Activated CD4-positive, alpha-beta T cell treated with anti-CD3 and anti-CD28 coated beads, Interleukin-10, Interleukin-2, amounts not matched to agents 100 ng/mL and 50 ng/mL, durations not matched to agents 16 hours and 8 hours (primary cell): Measurements from ENCODE around the gene CAMK1G.

Experiments
- DNase-seq: peaks from one replicate; pipeline ENCODE4 v3.0.0-alpha.2; 2020

CAMK1G gene

GRCh38 chr1:209620487-209620884, 37.0 kb downstream of the CAMK1G start:
- DNase-seq, result no peak

- DNase-seq, result no peak
Measured at GRCh38 chr1:209621286-209621685, 37.8 kb downstream of the CAMK1G start.

- no peak for DNase-seq
Measured at GRCh38 chr1:209621741-209622655, 38.5 kb downstream of the CAMK1G start.

GRCh38 chr1:209622841-209623829, 39.6 kb downstream of the CAMK1G start:
- no peak for DNase-seq

GRCh38 chr1:209624558-209625549, 41.3 kb downstream of the CAMK1G start:
- DNase-seq, result no peak

GRCh38 chr1:209625791-209626285, 42.3 kb downstream of the CAMK1G start:
- no peak for DNase-seq

GRCh38 chr1:209626346-209627026, 43.0 kb downstream of the CAMK1G start:
- no peak for DNase-seq

- no peak for DNase-seq
Measured at GRCh38 chr1:209627027-209627731, 43.7 kb downstream of the CAMK1G start.

- peak; percentile 85 for DNase-seq
Measured at GRCh38 chr1:209627732-209628196, 44.2 kb downstream of the CAMK1G start.

GRCh38 chr1:209628618-209629299, 45.2 kb downstream of the CAMK1G start:
- peak; percentile 63 for DNase-seq

GRCh38 chr1:209629621-209630382, 46.3 kb downstream of the CAMK1G start:
- DNase-seq, result no peak

GRCh38 chr1:209630383-209631225, 47.1 kb downstream of the CAMK1G start:
- DNase-seq, result no peak

- DNase-seq, result no peak
Measured at GRCh38 chr1:209633335-209633997, 50.0 kb downstream of the CAMK1G start.

GRCh38 chr1:209634005-209634737, 50.7 kb downstream of the CAMK1G start:
- DNase-seq, result no peak

GRCh38 chr1:209635850-209636249, 52.3 kb downstream of the CAMK1G start:
- DNase-seq, result no peak

- DNase-seq, result no peak
Measured at GRCh38 chr1:209641832-209642172, 58.3 kb downstream of the CAMK1G start.

GRCh38 chr1:209642816-209643215, 59.3 kb downstream of the CAMK1G start:
- no peak for DNase-seq
